NCI-H146 treated with DMSO at 0.1 percent for 48 hours (cell line): Measurements from ENCODE around the gene ZNF669.
"Not testable (repeated sequence)": the region's sequence is repeated elsewhere in the genome, so short reads cannot be mapped to it uniquely, and the experiment has no call there.

Experiments used
- DNase-seq: peaks from one replicate; lab custom pipeline; 2025; ENCODE audit not compliant: unreplicated experiment; lab: John Stamatoyannopoulos, UW

The ZNF669 gene

GRCh38 chr1:247103859-247104591, at the start of gene ZNF669:
Gene ZNF669 (minus strand): TSS chr1:247104356. CDS start chr1:247104199, 157 bp downstream.
- DNase-seq: peak; percentile 95

DNA sequence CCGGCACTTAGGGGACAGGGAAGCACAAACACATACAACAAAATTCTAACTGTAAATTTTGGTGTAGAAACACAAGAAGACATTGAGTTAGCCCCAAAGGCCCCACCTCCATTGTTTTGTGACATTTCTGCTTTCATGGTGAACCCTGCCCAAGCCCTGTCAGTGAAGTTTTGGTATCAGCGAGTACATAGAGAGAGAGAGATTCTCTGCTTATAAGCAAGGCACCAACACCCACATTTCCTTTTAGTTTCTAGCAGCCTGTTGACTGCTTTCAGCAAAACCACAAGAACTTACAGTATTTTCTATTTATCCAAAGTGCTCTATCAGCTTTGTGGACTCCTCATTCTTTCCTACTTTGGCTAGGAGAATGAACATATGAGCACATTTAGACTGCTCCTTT, 43.6 kb upstream of the ZNF669 start:
- DNase-seq: no peak

DNA sequence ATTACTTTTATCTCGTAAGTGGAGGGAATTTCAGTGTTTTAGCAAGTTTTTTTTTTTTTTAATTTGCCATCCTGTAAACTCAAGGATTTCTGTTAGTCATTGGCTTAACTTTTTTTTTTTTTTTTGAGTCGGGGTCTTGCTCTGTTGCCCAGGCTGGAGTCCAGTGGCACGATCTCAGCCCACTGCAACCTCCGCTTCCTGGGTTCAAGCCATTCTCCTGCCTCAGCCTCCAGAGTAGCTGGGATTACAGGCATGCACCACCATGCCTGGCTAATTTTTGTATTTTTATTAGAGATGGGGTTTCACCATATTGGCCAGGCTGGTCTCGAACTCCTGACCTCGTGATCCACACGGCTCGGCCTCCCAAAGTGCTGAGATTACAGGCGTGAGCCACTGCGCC, 43.0 kb upstream of the ZNF669 start:
- DNase-seq: not testable (repeated sequence)

DNA sequence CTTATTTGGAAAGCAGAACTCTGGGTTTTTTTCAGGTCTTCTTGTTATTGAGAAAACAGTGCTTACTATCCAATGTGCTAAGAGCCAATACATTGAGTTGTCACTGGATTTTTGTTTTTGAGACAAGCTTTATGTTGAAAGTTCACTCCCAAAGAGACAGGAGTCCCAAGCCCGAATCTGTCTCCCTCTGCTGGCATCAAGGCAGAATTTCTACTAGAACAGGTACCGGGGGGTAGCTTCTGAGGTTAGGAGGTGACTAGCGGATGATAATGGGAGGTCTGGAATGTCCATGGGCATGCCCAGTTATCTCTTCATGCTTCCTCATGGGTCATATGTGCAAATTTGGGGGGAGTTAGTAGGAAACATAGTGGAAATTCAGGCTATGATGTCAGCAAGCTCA, 42.5 kb upstream of the ZNF669 start:
- DNase-seq: no peak

DNA sequence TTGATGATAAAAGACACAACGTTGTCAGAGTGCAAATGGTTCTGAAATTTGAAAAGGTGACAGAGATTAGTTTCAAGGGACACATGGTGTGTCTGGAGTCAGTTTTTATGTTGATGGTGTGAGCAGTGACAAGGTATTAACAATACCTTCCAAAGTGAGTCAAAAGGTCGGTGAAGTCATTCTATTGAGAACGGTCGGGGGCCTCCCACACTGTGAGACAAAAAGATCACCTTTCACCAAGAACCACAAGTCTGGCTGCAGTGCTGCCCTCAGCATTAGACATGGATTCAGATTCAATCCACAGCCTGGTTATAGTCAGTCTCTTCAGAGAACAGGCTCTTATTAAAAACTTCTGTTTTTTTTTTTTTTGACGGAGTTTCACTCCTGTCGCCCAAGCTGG, 41.1 kb upstream of the ZNF669 start:
- no peak for DNase-seq

DNA sequence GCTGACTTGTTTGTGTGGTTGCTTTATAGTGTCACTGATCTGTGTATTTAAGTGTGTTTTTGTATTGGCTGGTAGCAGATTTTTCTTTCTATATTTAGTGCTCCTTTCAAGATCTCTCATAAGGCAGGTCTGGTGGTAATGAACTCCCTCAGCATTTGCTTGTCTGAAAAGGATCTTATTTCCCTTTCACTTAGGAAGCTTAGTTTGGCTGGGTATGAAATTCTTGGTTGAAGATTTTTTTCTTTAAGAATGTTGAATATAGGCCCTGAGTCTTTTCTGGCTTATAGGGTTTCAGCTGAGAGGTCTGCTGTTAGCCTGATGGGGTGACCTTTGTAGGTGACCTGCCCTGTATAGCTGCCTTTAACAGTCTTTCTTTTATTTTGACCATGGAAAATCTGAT, 35.4 kb upstream of the ZNF669 start:
- DNase-seq: not testable (repeated sequence)

DNA sequence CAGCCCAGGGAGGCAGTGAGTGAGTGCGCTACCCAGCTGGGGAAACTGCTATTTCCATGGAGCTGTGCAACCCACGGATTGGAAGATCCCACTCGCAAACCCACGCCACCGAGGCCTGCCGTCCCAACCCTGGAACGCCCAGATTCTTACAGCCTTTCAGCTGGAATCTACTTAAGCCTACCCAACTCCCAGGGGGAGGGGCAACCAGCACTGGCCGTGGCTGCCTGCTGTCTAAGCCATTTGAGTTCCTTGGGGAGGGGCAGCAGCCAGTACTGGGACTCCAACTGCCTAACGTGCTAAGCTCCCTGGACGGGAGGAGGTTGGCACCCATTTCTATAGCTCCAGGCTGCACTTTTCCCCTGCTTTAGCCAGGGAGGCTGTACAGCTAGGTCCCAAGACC, 27.1 kb upstream of the ZNF669 start:
- no peak for DNase-seq

- DNase-seq: not testable (repeated sequence)
These were observed 23.5 kb upstream of the ZNF669 start for GRCh38 chr1:247127519-247128282.

GRCh38 chr1:247126601-247127000, 22.4 kb upstream of the ZNF669 start:
- DNase-seq: not testable (repeated sequence)

DNA sequence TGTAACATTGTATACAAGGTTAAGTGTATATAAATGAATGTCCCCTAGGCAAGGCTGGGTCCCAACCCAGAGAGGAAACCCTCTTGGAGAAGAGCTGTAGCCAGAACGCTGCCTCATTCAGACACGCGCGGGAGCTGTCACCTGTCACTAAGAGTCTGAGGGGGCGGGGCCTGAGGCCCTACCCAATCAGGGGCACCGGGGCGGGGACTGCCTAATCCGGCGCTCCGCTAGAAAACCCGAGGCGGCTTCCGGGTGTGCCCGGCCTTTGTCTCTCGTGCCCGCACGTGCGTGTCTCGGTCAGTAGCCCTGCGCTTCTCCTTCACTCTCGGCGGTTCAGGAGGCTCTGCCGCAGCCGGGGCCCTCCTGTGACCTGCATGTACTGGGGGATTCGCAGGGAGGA, 22.0 kb upstream of the ZNF669 start:
- not testable (repeated sequence) for DNase-seq

GRCh38 chr1:247121382-247121781, 17.2 kb upstream of the ZNF669 start:
- no peak for DNase-seq

GRCh38 chr1:247120408-247120668, 16.2 kb upstream of the ZNF669 start:
- not testable (repeated sequence) for DNase-seq

GRCh38 chr1:247119600-247120407, 15.6 kb upstream of the ZNF669 start:
- no peak for DNase-seq

- DNase-seq: peak; percentile 35
These were observed 14.8 kb upstream of the ZNF669 start for GRCh38 chr1:247118946-247119446.

- no peak for DNase-seq
These were observed 11.4 kb upstream of the ZNF669 start for GRCh38 chr1:247115545-247115944.

DNA sequence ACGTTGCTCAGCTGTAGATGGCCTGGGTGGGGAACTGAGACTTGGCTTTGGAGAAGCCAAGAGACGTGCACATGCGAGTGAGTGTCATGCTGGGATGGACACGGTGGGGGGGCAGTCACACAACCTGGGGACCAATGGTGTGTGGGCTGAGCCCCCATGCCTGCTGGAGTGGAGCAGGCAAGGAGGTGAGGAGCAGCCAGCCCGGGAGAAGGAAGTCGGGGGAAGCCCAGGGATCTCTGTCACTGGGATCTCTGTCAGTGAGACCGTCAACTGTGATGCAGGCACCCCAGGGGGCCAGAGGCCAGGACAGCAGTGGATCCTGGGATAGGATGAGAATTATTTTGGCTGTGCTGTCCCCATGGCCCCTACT, 11.0 kb upstream of the ZNF669 start:
- DNase-seq: no peak

- no peak for DNase-seq
These were observed 10.4 kb upstream of the ZNF669 start for GRCh38 chr1:247114351-247115140.

DNA sequence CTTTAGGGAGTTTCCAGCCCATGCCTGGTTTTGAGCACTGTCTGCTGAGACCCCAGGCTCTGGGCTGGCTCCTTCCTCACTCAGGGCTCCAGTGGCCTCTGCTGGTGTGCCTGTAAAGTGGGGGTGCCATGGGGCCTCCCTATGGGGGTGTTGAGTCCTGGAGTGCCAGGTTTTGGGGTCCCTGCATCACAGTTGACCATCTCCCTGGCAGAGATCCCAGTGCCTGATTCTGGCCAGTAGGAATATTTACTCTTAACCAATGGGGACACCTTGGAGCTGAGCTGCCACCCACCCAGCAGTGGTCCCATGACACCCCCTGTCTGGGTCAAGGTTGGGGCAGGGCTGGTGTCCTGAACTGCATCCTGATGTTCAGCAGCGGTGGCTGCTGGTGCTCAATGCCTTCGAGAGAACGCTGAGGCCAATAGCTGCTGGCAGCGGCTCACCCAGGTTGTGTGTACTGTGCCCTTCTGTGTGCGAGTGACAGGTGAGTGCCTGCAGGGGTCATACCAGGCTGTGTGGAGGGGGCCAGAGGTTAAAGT, 9.6 kb upstream of the ZNF669 start:
- no peak for DNase-seq

GRCh38 chr1:247113094-247113497, 8.9 kb upstream of the ZNF669 start:
- DNase-seq: no peak

GRCh38 chr1:247112479-247112781, 8.3 kb upstream of the ZNF669 start:
- no peak for DNase-seq
